Body of pancreas (tissue), 4 donors: ENCODE results near the gene DNAJB1. TPM values are rescaled to one million over a fixed set of nuclear protein-coding genes. Genes with fewer than 3 reads are reported as not detected.
A peak's percentile ranks its signal among the peaks of the same experiment; 100 is the strongest.

Experiments used
- ATAC-seq: fragments of 150-250 bp; one replicate; pipeline ENCODE4 v1.9.1; 2016
- DNase-seq, 4 donors: peaks; one replicate each; pipeline ENCODE4 v3.0.0-alpha.2; 2019
- H3K27ac ChIP-seq, 4 donors: fragments of 200-600 bp; sonication (generic); 1 replicate in 3 of 4; 2 replicates in 1 of 4; pipeline versions ENCODE4 v1.5.1 to v1.6.1; 2016 to 2019; ENCODE audit warnings: mild to moderate bottlenecking in 1 of 4, mixed read lengths in 1 of 4, moderate library complexity in 1 of 4
- H3K27me3 ChIP-seq, 2 donors: fragments of 200-600 bp; sonication (generic); one replicate each; pipeline ENCODE4 v1.6.0; 2016; ENCODE audit warnings: mild to moderate bottlenecking in 1 of 2
- H3K36me3 ChIP-seq, 2 donors: fragments of 200-600 bp; sonication (generic); replicated peaks in 1 of 2; 2 replicates each; pipeline ENCODE4 v1.5.1; 2016; ENCODE audit warnings: low read depth in 2 of 2; ENCODE audit not compliant: insufficient read depth in 1 of 2
- H3K4me1 ChIP-seq: fragments of 200-600 bp; sonication (generic); one replicate; pipeline ENCODE4 v1.6.0; 2016
- H3K4me3 ChIP-seq, 2 donors: fragments of 200-600 bp; sonication (generic); 1 replicate in 1 of 2; 2 replicates in 1 of 2; pipeline ENCODE4 v1.5.1; 2016 to 2019
- H3K9me3 ChIP-seq, 3 donors: fragments of 200-600 bp; sonication (generic); 1 replicate in 2 of 3; 2 replicates in 1 of 3; pipeline ENCODE4 v1.5.1; 2016
- CTCF ChIP-seq, 7 experiments: fragments of 450-650 bp in 4 of 7; fragments of 200-600 bp in 3 of 7; sonication (generic) in 3 of 7; IDR thresholded peaks; one replicate each; pipeline ENCODE4 v1.5.1; 2016 to 2019; ENCODE audit warnings: antibody characterized with exemption in 7 of 7
- POLR2A ChIP-seq, 3 donors: fragments of 450-650 bp; IDR thresholded peaks; one replicate each; pipeline ENCODE4 v1.6.1; 2016; ENCODE audit warnings: antibody characterized with exemption in 3 of 3, mild to moderate bottlenecking in 2 of 3
- WGBS, 2 donors: methylation state at CpG; one replicate each; pipeline ENCODE4 v1.1.5; 2017; 5-methylcytosine and 5-hydroxymethylcytosine counted together
- intact Hi-C: fragments of 100-400 bp; cut with DNase I; formaldehyde crosslinking; loops from one replicate; pipeline ENCODE4 v1.15.1; 2023
- total RNA-seq, 2 donors: library from RNA; depleted of rRNA; stranded (reverse); fragments of >200 nt; gene quantifications; one replicate each; pipeline ENCODE4 v1.1.0, GENCODE V29; 2016

The DNAJB1 gene
- total RNA-seq, 2 donors from 2014 or later = 24.4 to 33.2 TPM

GRCh38 chr19:14530005-14530348 is 11.8 kb upstream of the DNAJB1 start:
- no peaks in the 10 kb centered on the region for H3K9me3 ChIP-seq
- H3K4me1 ChIP-seq = peaks cover 10% of the 10 kb centered on the region
- no peaks in the 10 kb centered on the region for H3K27me3 ChIP-seq
- ATAC-seq = no peak
- H3K4me3 ChIP-seq = peak overlapping the region; percentile 40 to 82
- no peak for DNase-seq
- H3K36me3 ChIP-seq = no peaks in the 10 kb centered on the region
- TF ChIP-seq CTCF (IDR thresholded peaks at IDR 0.05) (no peak), POLR2A (IDR thresholded peaks at IDR 0.05) (no peak)
- 0% methylated on average over 9 to 18 of the region's 18 CpGs for WGBS, 2 donors
- intact Hi-C loops = no loop called here
- H3K27ac ChIP-seq = peak overlapping the region; percentile 91 to 95 (median 94)

GRCh38 chr19:14529254-14530004 is 11.2 kb upstream of the DNAJB1 start, which contains the start of gene TECR:
TECR (plus strand) TSS chr19:14529594; CDS start chr19:14529697, 103 bp downstream.
- Histone ChIP-seq H3K36me3 (no peaks in the 10 kb centered on the region), H3K9me3 (no peaks in the 10 kb centered on the region), H3K27ac (peak within 1 kb of the TSS; percentile 91 to 95 (median 94)), H3K4me3 (peak within 1 kb of the TSS; percentile 40 to 82), H3K27me3 (no peaks in the 10 kb centered on the region), H3K4me1 (peaks cover 10% of the 10 kb centered on the region)
- ATAC-seq (peak; percentile 98), DNase-seq (peak; percentile 100)
- 0% methylated on average over 4 to 59 of the region's 59 CpGs for WGBS, 2 donors
- intact Hi-C loops = no loop called here
- peak; percentile 98 to 99 (median 99) for TF ChIP-seq POLR2A (IDR thresholded peaks at IDR 0.05)
- TF ChIP-seq CTCF (IDR thresholded peaks at IDR 0.05) = no peak

GRCh38 chr19:14528419-14529253 is 10.4 kb upstream of the DNAJB1 start:
- 16 to 24% methylated on average over 33 to 38 of the region's 39 CpGs for WGBS, 2 donors
- H3K4me3 ChIP-seq = peak overlapping the region; percentile 22 to 26
- peaks cover 10% of the 10 kb centered on the region for H3K4me1 ChIP-seq
- DNase-seq = peak in 3 of 4 donors; percentile 21 to 27 (median 22)
- H3K27me3 ChIP-seq = no peaks in the 10 kb centered on the region
- H3K9me3 ChIP-seq = no peaks in the 10 kb centered on the region
- H3K27ac ChIP-seq = peak overlapping the region in 3 of 4 donors; percentile 58 to 94 (median 91)
- intact Hi-C loops = no loop called here
- no peak for TF ChIP-seq POLR2A (IDR thresholded peaks at IDR 0.05)
- TF ChIP-seq CTCF (IDR thresholded peaks at IDR 0.05) = no peak
- no peaks in the 10 kb centered on the region for H3K36me3 ChIP-seq
- peak; percentile 8 for ATAC-seq

GRCh38 chr19:14526423-14526822 is 8.2 kb upstream of the DNAJB1 start:
- peaks cover 10% of the 10 kb centered on the region for H3K4me1 ChIP-seq
- intact Hi-C loops = no loop called here
- H3K27me3 ChIP-seq = no peaks in the 10 kb centered on the region
- no peaks in the 10 kb centered on the region for H3K9me3 ChIP-seq
- H3K4me3 ChIP-seq = no peak overlapping the region
- TF ChIP-seq CTCF (IDR thresholded peaks at IDR 0.05) (no peak), POLR2A (IDR thresholded peaks at IDR 0.05) (no peak)
- H3K27ac ChIP-seq = no peak overlapping the region
- ATAC-seq = no peak
- no peaks in the 10 kb centered on the region for H3K36me3 ChIP-seq
- no peak for DNase-seq
- WGBS, 2 donors = 74% methylated on average over 4 of the region's 4 CpGs
